Stimulated activated CD8-positive, alpha-beta memory T cell treated with anti-CD3 and anti-CD28 coated beads, Interleukin-2, amount 100 ng/mL, for 1 hour (primary cell): ENCODE results near the gene DAPK3.
A peak's percentile ranks its signal among the peaks of the same experiment; 100 is the strongest.
"Not testable (repeated sequence)": the region's sequence is repeated elsewhere in the genome, so short reads cannot be mapped to it uniquely, and the experiment has no call there.

Experiments
- DNase-seq, 2 donors: peaks; one replicate each; pipeline ENCODE4 v3.0.0-alpha.2; 2020; ENCODE audit warnings: low read depth in 2 of 2

Gene DAPK3

GRCh38 chr19:4005436-4005835 is 34.5 kb upstream of the DAPK3 start:
- not testable (repeated sequence) for DNase-seq

GRCh38 chr19:4000798-4001197 is 29.9 kb upstream of the DAPK3 start:
- DNase-seq, result not testable (repeated sequence)

GRCh38 chr19:3998667-3999412 is 27.9 kb upstream of the DAPK3 start:
- DNase-seq, result not testable (repeated sequence)

GRCh38 chr19:3995607-3996006 is 24.7 kb upstream of the DAPK3 start:
- no peak for DNase-seq

GRCh38 chr19:3990815-3991117 is 19.9 kb upstream of the DAPK3 start:
- no peak for DNase-seq

- DNase-seq, result peak; percentile 75 to 80
These were observed 16.9 kb upstream of the DAPK3 start for GRCh38 chr19:3987619-3988371.

GRCh38 chr19:3986260-3987041 is 15.6 kb upstream of the DAPK3 start:
- DNase-seq, result no peak

GRCh38 chr19:3985643-3986259 is 14.9 kb upstream of the DAPK3 start:
- DNase-seq, result no peak

- peak; percentile 84 to 90 for DNase-seq
These were observed 14.2 kb upstream of the DAPK3 start, which contains the start of gene EEF2 for GRCh38 chr19:3984908-3985642. Gene EEF2 (minus strand): TSS chr19:3985463. CDS start chr19:3985380, 83 bp downstream.

GRCh38 chr19:3984584-3984907 is 13.6 kb upstream of the DAPK3 start:
- no peak for DNase-seq

- no peak for DNase-seq
These were observed 13.2 kb upstream of the DAPK3 start for GRCh38 chr19:3983936-3984583.

GRCh38 chr19:3983542-3983914 is 12.6 kb upstream of the DAPK3 start:
- DNase-seq, result no peak

GRCh38 chr19:3982701-3983541 is 12.0 kb upstream of the DAPK3 start:
- DNase-seq, result no peak

GRCh38 chr19:3981736-3982681 is 11.1 kb upstream of the DAPK3 start:
- no peak for DNase-seq

- DNase-seq, result no peak
These were observed 10.5 kb upstream of the DAPK3 start for GRCh38 chr19:3981373-3981735.

GRCh38 chr19:3980353-3981251 is 9.7 kb upstream of the DAPK3 start:
- no peak for DNase-seq

- no peak for DNase-seq
These were observed 8.9 kb upstream of the DAPK3 start for GRCh38 chr19:3979674-3980352.
